GM12875 (cell line): ENCODE results near the gene KRTAP5-2.
"Not testable (repeated sequence)": the region's sequence is repeated elsewhere in the genome, so short reads cannot be mapped to it uniquely, and the experiment has no call there.

Experiments used
- H3K4me3 ChIP-seq: one replicate; pipeline ENCODE4 v1.5.1; 2011; ENCODE audit warnings: low read depth, low read length, control low read depth
- TF ChIP-seq, protein P1 (sequence below): IDR thresholded peaks from 2 replicates; pipeline ENCODE4 v1.5.1; 2011; ENCODE audit warnings: low read depth, mild to moderate bottlenecking, control low read depth, inconsistent platforms, low read length, moderate library complexity, borderline replicate concordance; ENCODE audit not compliant: insufficient read depth

The KRTAP5-2 gene

GRCh38 chr11:1592628-1593027 lies 5.5 kb downstream of the KRTAP5-2 start:
- H3K4me3 ChIP-seq, result no peak overlapping the region
- TF ChIP-seq, protein P1, sequence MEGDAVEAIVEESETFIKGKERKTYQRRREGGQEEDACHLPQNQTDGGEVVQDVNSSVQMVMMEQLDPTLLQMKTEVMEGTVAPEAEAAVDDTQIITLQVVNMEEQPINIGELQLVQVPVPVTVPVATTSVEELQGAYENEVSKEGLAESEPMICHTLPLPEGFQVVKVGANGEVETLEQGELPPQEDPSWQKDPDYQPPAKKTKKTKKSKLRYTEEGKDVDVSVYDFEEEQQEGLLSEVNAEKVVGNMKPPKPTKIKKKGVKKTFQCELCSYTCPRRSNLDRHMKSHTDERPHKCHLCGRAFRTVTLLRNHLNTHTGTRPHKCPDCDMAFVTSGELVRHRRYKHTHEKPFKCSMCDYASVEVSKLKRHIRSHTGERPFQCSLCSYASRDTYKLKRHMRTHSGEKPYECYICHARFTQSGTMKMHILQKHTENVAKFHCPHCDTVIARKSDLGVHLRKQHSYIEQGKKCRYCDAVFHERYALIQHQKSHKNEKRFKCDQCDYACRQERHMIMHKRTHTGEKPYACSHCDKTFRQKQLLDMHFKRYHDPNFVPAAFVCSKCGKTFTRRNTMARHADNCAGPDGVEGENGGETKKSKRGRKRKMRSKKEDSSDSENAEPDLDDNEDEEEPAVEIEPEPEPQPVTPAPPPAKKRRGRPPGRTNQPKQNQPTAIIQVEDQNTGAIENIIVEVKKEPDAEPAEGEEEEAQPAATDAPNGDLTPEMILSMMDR, result no peak

GRCh38 chr11:1589996-1590395 lies 8.1 kb downstream of the KRTAP5-2 start:
- no peak overlapping the region for H3K4me3 ChIP-seq
- TF ChIP-seq, protein P1, result no peak

DNA sequence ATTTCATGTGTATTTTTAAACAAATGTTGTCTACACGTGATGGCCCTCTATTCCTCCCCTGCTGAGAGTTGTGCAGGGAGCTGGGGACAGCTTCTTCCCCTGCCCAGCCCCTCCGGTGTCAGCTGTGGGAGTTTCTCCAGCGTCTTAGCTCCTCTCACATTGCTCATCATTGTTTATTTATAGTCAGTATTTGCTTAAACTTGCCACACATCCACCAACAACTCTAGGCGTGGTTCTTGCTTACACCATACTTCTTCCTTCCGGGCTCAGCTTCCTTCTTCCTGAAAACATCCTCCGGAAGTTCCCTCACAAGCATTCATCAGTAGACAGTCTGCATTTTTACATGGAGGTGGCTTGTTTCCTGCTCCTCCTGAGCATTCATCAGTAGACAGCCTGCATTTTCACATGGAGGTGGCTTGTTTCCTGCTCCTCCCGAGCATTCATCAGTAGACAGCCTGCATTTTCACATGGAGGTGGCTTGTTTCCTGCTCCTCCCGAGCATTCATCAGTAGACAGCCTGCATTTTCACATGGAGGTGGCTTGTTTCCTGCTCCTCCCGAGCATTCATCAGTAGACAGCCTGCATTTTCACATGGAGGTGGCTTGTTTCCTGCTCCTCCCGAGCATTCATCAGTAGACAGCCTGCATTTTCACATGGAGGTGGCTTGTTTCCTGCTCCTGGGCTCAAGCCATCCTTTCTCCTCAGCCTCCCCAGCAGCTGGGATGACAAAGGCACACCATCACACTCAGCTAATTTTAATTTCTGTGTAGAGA lies 8.7 kb downstream of the KRTAP5-2 start:
- not testable (repeated sequence) for H3K4me3 ChIP-seq

GRCh38 chr11:1586699-1587098 lies 11.4 kb downstream of the KRTAP5-2 start:
- TF ChIP-seq, protein P1, result no peak
- H3K4me3 ChIP-seq, result no peak overlapping the region

DNA sequence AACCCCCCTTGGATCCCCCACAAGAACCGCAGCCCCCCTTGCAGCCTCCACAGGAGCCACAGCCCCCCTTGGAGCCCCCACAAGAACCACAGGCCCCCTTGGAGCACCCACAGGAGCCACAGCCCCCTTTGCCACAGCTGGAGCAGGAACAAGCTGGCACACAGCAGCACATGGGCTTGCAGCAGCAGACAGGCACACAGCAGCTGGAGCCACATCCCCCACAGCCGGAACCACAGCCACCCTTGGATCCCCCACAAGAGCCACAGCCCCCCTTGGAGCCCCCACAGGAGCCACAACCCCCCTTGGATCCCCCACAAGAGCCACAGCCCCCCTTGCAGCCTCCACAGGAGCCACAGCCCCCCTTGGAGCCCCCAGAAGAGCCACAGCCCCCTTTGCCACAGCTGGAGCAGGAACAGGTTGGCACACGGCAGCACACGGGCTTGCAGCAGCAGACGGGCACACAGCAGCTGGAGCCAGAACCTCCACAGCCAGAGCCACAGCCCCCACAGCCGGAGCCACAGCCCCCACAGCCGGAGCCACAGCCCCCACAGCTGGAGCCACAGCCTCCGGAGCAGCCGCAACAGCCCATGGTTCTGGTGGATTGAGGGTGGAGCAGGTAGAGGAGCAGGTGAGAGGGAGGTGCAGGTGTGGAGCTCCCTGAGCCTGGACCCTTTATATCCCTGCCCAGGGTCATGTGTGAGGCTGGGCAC lies 13.3 kb downstream of the KRTAP5-2 start, which contains the start of gene KRTAP5-1:
Gene KRTAP5-1, minus strand, starts transcription at position 623 of the 710 bp plus-strand sequence. Its CDS starts 34 bp downstream, at position 589.
- not testable (repeated sequence) for H3K4me3 ChIP-seq

- not testable (repeated sequence) for H3K4me3 ChIP-seq
Measured at GRCh38 chr11:1582909-1583308, 15.2 kb downstream of the KRTAP5-2 start.

- TF ChIP-seq, protein P1, result no peak
- H3K4me3 ChIP-seq, result no peak overlapping the region
Measured at GRCh38 chr11:1581976-1582375, 16.1 kb downstream of the KRTAP5-2 start.

DNA sequence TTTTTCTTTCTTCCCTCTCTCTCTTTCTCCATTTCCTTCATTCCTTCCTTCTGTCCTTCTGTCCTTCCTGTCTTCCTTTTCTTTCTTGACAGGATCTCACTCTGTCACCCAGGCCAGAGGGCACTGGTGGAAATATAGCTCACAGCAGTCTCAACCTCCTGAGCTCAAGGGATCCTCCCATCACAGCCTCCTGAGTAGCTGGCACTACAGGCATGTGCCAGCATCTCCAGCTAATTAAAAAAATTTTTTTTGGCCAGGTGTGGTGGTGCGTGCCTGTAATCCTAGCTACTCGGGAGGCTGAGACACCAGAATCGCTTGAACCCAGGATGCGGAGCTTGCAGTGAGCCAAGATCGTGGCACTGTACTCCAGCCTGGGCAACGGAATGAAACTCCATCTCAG lies 21.3 kb downstream of the KRTAP5-2 start:
- H3K4me3 ChIP-seq, result no peak overlapping the region
- TF ChIP-seq, protein P1, result no peak

GRCh38 chr11:1575756-1576155 lies 22.3 kb downstream of the KRTAP5-2 start:
- H3K4me3 ChIP-seq, result not testable (repeated sequence)
